Trophoblast cell (in vitro differentiated cells and primary cell): Measurements from ENCODE around the gene B4GALT2. TPM values are rescaled to one million over a fixed set of nuclear protein-coding genes. Genes with fewer than 3 reads are reported as not detected.
A peak's percentile ranks its signal among the peaks of the same experiment; 100 is the strongest.

Experiments
- DNase-seq, 2 donors: peaks; one replicate each; pipeline ENCODE4 v3.0.0-alpha.2; 2016
- H2AFZ ChIP-seq: 2 replicates; pipeline ENCODE4 v1.6.1; 2013; ENCODE audit warnings: low read length, moderate library complexity, mild to moderate bottlenecking; ENCODE audit not compliant: insufficient read depth, poor library complexity
- H2AK5ac ChIP-seq: 2 replicates; pipeline ENCODE4 v1.6.1; 2013; ENCODE audit warnings: mild to moderate bottlenecking, low read length
- H2BK120ac ChIP-seq: 2 replicates; pipeline ENCODE4 v1.6.1; 2013; ENCODE audit warnings: low read length, mild to moderate bottlenecking, moderate library complexity; ENCODE audit not compliant: insufficient read depth, poor library complexity
- H2BK12ac ChIP-seq: 2 replicates; pipeline ENCODE4 v1.6.1; 2013; ENCODE audit warnings: mild to moderate bottlenecking, low read length, moderate library complexity
- H2BK5ac ChIP-seq: 2 replicates; pipeline ENCODE4 v1.6.1; 2013; ENCODE audit warnings: low read length, low read depth, moderate library complexity, mild to moderate bottlenecking; ENCODE audit not compliant: poor library complexity
- H3K14ac ChIP-seq: 2 replicates; pipeline ENCODE4 v1.6.1; 2013; ENCODE audit warnings: mild to moderate bottlenecking, low read length
- H3K18ac ChIP-seq: 2 replicates; pipeline ENCODE4 v1.6.1; 2013; ENCODE audit warnings: mild to moderate bottlenecking, low read length
- H3K23ac ChIP-seq: 2 replicates; pipeline ENCODE4 v1.6.1; 2013; ENCODE audit warnings: low read length
- H3K27ac ChIP-seq: 2 replicates; pipeline ENCODE4 v1.5.1; 2013; ENCODE audit warnings: low read depth, mild to moderate bottlenecking, inconsistent platforms, low read length, moderate library complexity
- H3K27me3 ChIP-seq: 2 replicates; pipeline ENCODE4 v1.6.1; 2013; ENCODE audit warnings: inconsistent platforms, mild to moderate bottlenecking, low read length, moderate library complexity; ENCODE audit not compliant: insufficient read depth
- H3K36me3 ChIP-seq, 2 experiments: 1 replicate in 1 of 2; 2 replicates in 1 of 2; pipeline ENCODE4 v1.6.1; 2013; ENCODE audit warnings: low read length in 2 of 2, mild to moderate bottlenecking in 2 of 2, moderate library complexity in 1 of 2; ENCODE audit not compliant: insufficient read depth in 2 of 2, control insufficient read depth in 1 of 2
- H3K4ac ChIP-seq: 2 replicates; pipeline ENCODE4 v1.6.1; 2013; ENCODE audit warnings: low read depth, mild to moderate bottlenecking, low read length, moderate library complexity
- H3K4me1 ChIP-seq, 2 experiments: 1 replicate in 1 of 2; 2 replicates in 1 of 2; pipeline ENCODE4 v1.6.1; 2013; ENCODE audit warnings: low read length in 2 of 2, mild to moderate bottlenecking in 2 of 2, moderate library complexity in 1 of 2; ENCODE audit not compliant: insufficient read depth in 2 of 2, control insufficient read depth in 1 of 2
- H3K4me2 ChIP-seq: 2 replicates; pipeline ENCODE4 v1.6.1; 2013; ENCODE audit warnings: inconsistent platforms, mild to moderate bottlenecking, low read length, moderate library complexity
- H3K4me3 ChIP-seq: 2 replicates; pipeline ENCODE4 v1.5.1; 2013; ENCODE audit warnings: mild to moderate bottlenecking, low read depth, low read length, inconsistent platforms
- H3K79me1 ChIP-seq: one replicate; pipeline ENCODE4 v1.6.1; 2013; ENCODE audit warnings: low read length
- H3K79me2 ChIP-seq: 2 replicates; pipeline ENCODE4 v1.6.1; 2013; ENCODE audit warnings: low read length, mild to moderate bottlenecking; ENCODE audit not compliant: control insufficient read depth, insufficient read depth, poor library complexity
- H3K9ac ChIP-seq: 2 replicates; pipeline ENCODE4 v1.6.1; 2013; ENCODE audit warnings: mild to moderate bottlenecking, low read length
- H3K9me3 ChIP-seq: 2 replicates; pipeline ENCODE4 v1.6.1; 2013; ENCODE audit warnings: low read depth, mild to moderate bottlenecking, control low read depth, inconsistent platforms, low read length; ENCODE audit not compliant: insufficient read depth
- H4K12ac ChIP-seq: 2 replicates; pipeline ENCODE4 v1.6.1; 2013; ENCODE audit warnings: low read depth, mild to moderate bottlenecking, low read length, moderate library complexity
- H4K8ac ChIP-seq: 2 replicates; pipeline ENCODE4 v1.6.1; 2013; ENCODE audit warnings: low read depth, mild to moderate bottlenecking, low read length, moderate library complexity
- H4K91ac ChIP-seq: one replicate; pipeline ENCODE4 v1.6.1; 2013; ENCODE audit warnings: low read depth, mild to moderate bottlenecking, low read length, moderate library complexity
- WGBS: extraction: QIAGEN DNeasy Blood & Tissue Kit; methylation state at CpG from one replicate; pipeline ENCODE4 v1.1.7; 2013; ENCODE audit warnings: missing lambda C conversion rate; ENCODE audit not compliant: insufficient read length, insufficient coverage; ENCODE audit errors: extremely low coverage; 5-methylcytosine and 5-hydroxymethylcytosine counted together
- polyA plus RNA-seq: library from polyadenylated mRNA; stranded (reverse); fragments of 200-250 nt; gene quantifications from 2 replicates; pipeline ENCODE4 v1.2.3, GENCODE V29; 2013

B4GALT2 gene
- polyA plus RNA-seq = 32.4 and 35.1 TPM in 2 replicates

DNA sequence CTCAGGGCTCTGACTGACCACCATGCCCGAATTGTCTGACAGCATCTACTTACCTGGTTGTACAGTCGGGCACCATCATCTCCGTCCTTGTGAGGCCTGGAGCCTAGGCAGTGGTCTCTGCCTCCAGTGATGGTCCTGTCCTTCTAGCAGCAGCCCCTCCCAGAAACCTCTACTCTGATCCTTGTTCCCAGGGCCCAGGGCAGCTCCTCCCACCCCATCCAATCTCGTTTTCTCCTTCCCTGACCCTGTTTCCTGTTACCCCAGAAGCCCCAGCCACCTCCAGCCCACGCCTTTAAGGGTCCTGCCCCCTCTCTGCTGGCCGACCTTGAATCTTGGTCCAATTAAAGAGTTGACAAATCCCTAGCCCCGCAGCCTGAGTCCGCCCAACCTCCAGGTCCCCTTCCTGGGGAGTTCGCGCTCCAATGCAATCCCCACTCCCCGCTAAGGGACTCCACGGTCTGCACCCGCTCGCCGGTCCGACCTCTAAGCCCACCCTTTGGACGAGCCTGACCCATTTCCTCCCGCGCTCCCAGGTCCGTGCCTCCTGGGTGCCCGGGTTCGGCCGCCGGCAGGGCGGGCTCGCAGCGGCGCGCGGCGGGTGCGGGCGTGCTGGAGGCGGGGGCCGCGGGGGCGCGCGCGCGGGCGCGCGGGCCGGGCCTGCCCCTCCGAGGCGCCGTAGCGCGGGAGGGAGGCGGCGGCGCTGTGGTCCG, at the start of gene B4GALT2:
TSS of gene B4GALT2 (plus strand) at position 660 of the 710 bp plus-strand sequence. CDS start 1,951 bp downstream, outside the sequence.
- Histone ChIP-seq H3K27ac (peak within 1 kb of the TSS; percentile 36), H3K36me3 (peaks cover 37 to 40% of the 10 kb centered on the region in 2 experiments), H4K12ac (peak within 1 kb of the TSS; percentile 56), H3K14ac (peak within 1 kb of the TSS; percentile 92), H2AFZ (peak within 1 kb of the TSS; percentile 85), H2AK5ac (peak within 1 kb of the TSS; percentile 71), H4K8ac (peak within 1 kb of the TSS; percentile 88), H2BK12ac (peak within 1 kb of the TSS; percentile 33), H3K4me2 (peak within 1 kb of the TSS; percentile 82), H3K23ac (no peak within 1 kb of the TSS), H3K79me2 (peaks cover 18% of the 10 kb centered on the region), H3K79me1 (peaks cover 17% of the 10 kb centered on the region), H3K18ac (peak within 1 kb of the TSS; percentile 83), H3K9ac (peak within 1 kb of the TSS; percentile 73), H2BK120ac (peak within 1 kb of the TSS; percentile 65), H3K4ac (peak within 1 kb of the TSS; percentile 75), H2BK5ac (no peak within 1 kb of the TSS), H4K91ac (peak within 1 kb of the TSS; percentile 85), H3K9me3 (no peaks in the 10 kb centered on the region), H3K27me3 (no peaks in the 10 kb centered on the region), H3K4me1 (peaks cover 16 to 22% of the 10 kb centered on the region in 2 experiments), H3K4me3 (peak within 1 kb of the TSS; percentile 76)
- WGBS = no CpG with 5 or more reads among the region's 54 CpGs
- DNase-seq = peak in 1 of 2 donors; percentile 56

DNA sequence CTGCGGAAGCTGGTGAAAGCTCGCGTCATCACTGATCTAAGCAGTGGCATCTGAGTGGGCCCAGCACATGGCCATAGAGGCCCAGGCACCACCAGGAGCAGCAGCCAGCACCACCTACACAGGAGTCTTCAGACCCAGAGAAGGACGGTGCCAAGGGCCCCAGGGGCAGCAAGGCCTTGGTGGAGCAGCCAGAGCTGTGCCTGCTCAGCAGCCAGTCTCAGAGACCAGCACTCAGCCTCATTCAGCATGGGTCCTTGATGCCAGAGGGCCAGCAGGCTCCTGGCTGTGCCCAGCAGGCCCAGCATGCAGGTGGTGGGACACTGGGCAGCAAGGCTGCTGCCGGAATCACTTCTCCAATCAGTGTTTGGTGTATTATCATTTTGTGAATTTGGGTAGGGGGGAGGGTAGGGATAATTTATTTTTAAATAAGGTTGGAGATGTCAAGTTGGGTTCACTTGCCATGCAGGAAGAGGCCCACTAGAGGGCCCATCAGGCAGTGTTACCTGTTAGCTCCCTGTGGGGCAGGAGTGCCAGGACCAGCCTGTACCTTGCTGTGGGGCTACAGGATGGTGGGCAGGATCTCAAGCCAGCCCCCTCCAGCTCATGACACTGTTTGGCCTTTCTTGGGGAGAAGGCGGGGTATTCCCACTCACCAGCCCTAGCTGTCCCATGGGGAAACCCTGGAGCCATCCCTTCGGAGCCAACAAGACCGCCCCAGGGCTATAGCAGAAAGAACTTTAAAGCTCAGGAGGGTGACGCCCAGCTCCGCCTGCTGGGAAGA, 48.7 kb upstream of the B4GALT2 start:
- Histone ChIP-seq H3K18ac (no peak overlapping the region), H3K4me1 (peaks cover 18 to 26% of the 10 kb centered on the region in 2 experiments), H2BK12ac (peak overlapping the region; percentile 45), H3K4ac (no peak overlapping the region), H2BK120ac (no peak overlapping the region), H3K4me2 (no peak overlapping the region), H3K79me1 (no peaks in the 10 kb centered on the region), H4K8ac (no peak overlapping the region), H4K12ac (no peak overlapping the region), H2AK5ac (no peak overlapping the region), H3K9ac (no peak overlapping the region), H3K23ac (no peak overlapping the region), H3K27me3 (no peaks in the 10 kb centered on the region), H3K9me3 (no peaks in the 10 kb centered on the region), H2AFZ (no peak overlapping the region), H3K27ac (no peak overlapping the region), H3K4me3 (no peak overlapping the region), H3K79me2 (no peaks in the 10 kb centered on the region), H3K36me3 (no peaks in the 10 kb centered on the region), H2BK5ac (no peak overlapping the region), H4K91ac (no peak overlapping the region), H3K14ac (peak overlapping the region; percentile 10)
- no peak for DNase-seq
- no CpG with 5 or more reads among the region's 10 CpGs for WGBS

DNA sequence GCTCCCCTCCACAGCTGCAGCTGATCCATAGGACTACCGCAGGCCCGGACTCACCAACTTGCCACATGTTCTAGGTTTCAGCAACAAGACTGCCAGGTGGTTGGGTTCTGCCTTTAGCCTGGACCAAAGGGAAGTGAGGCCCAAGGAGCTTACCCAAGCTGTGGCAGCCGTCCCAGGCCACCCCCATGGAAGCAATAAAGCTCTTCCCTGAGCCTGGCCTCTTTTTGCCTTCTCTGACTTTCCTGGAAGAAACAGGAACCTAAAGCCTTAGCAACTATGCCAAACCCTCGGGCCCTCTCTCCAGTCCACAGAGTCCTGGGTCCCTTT, 48.1 kb upstream of the B4GALT2 start:
- WGBS = no CpG with 5 or more reads among the region's 4 CpGs

DNA sequence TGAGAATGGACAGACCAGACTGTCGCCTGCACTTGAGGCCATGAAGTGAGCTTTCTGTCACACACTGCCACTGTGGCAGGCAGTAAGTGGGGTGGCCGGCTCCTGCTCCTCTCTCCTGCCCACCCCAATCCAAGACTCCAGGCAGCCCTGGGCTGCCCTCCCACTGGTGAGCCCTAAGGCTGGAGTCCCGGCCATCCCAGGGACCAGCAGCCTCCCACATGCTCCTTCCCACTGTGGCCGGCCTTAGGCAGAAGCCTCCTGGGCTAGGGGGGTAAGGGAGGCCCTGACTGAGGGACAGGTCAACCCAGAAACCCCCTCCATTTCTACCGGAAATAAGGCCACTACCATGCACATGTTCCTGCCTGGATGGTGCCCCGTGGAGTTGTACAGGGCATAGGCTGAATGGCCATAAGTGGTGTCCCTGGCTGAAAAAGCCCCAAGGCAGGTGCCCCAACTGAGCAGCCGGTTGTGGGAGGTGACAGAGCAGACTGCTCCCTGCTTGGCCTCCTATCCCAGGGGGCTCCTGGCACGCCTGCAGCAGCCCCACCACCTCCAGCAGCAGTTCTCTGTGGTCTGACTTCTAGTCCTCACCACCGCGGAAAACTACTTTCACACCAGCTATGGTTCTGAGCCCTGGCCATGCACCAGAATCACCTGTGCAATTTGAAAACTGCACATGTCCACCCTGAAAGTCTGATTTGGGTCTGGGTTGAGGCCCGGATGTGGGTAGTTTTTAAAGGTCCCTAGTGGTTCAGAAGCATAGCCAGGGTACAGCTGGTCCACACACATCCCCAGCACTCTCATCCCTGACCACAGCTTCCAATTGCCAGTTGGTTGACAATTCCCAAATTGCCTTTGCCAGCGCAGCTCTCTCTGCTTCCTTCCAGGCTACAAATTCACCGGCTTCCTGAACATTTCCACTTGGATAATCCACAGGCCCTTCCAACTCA, 47.0 kb upstream of the B4GALT2 start:
- Histone ChIP-seq H3K79me2 (no peaks in the 10 kb centered on the region), H2BK12ac (no peak overlapping the region), H2BK5ac (no peak overlapping the region), H4K91ac (no peak overlapping the region), H3K4me3 (no peak overlapping the region), H3K4me2 (no peak overlapping the region), H3K79me1 (no peaks in the 10 kb centered on the region), H2AK5ac (no peak overlapping the region), H4K12ac (no peak overlapping the region), H3K4ac (no peak overlapping the region), H2BK120ac (no peak overlapping the region), H3K27ac (no peak overlapping the region), H3K36me3 (no peaks in the 10 kb centered on the region), H3K14ac (no peak overlapping the region), H2AFZ (no peak overlapping the region), H3K27me3 (no peaks in the 10 kb centered on the region), H3K23ac (no peak overlapping the region), H3K18ac (no peak overlapping the region), H4K8ac (no peak overlapping the region), H3K9me3 (no peaks in the 10 kb centered on the region), H3K9ac (no peak overlapping the region), H3K4me1 (peaks cover 26 to 29% of the 10 kb centered on the region in 2 experiments)
- no peak for DNase-seq
- WGBS = no CpG with 5 or more reads among the region's 13 CpGs

More for the DNA sequence above, 48.1 kb upstream of the B4GALT2 start:
- H3K4me3 ChIP-seq = no peak overlapping the region
- H2AK5ac ChIP-seq = no peak overlapping the region
- no peak overlapping the region for H3K4me2 ChIP-seq
- H2BK5ac ChIP-seq = no peak overlapping the region
- no peak overlapping the region for H4K91ac ChIP-seq
- H3K79me1 ChIP-seq = no peaks in the 10 kb centered on the region
- no peak overlapping the region for H3K23ac ChIP-seq
- no peak overlapping the region for H4K12ac ChIP-seq
- no peak overlapping the region for H4K8ac ChIP-seq
- H3K36me3 ChIP-seq = no peaks in the 10 kb centered on the region
- H3K79me2 ChIP-seq = no peaks in the 10 kb centered on the region
- no peak overlapping the region for H3K18ac ChIP-seq
- H3K27me3 ChIP-seq = no peaks in the 10 kb centered on the region
- H3K4ac ChIP-seq = no peak overlapping the region
- peaks cover 22 to 27% of the 10 kb centered on the region in 2 experiments for H3K4me1 ChIP-seq
- H3K9ac ChIP-seq = no peak overlapping the region
- no peak overlapping the region for H3K27ac ChIP-seq
- H3K14ac ChIP-seq = no peak overlapping the region
- DNase-seq = no peak
- no peak overlapping the region for H2BK12ac ChIP-seq
- H2AFZ ChIP-seq = no peak overlapping the region
- H2BK120ac ChIP-seq = no peak overlapping the region
- no peaks in the 10 kb centered on the region for H3K9me3 ChIP-seq
